HG02884 (cell line): ENCODE results near the gene EME2.

Source experiments
- ATAC-seq: cut with Tn5 transposase; IDR thresholded peaks from one replicate; pipeline ENCODE4 v1.9.1; 2021; ENCODE audit warnings: mild to moderate bottlenecking, moderate library complexity; ENCODE audit not compliant: unreplicated experiment

Gene EME2

GRCh38 chr16:1817716-1818115 is 45.1 kb downstream of the EME2 start:
- ATAC-seq: no peak

DNA sequence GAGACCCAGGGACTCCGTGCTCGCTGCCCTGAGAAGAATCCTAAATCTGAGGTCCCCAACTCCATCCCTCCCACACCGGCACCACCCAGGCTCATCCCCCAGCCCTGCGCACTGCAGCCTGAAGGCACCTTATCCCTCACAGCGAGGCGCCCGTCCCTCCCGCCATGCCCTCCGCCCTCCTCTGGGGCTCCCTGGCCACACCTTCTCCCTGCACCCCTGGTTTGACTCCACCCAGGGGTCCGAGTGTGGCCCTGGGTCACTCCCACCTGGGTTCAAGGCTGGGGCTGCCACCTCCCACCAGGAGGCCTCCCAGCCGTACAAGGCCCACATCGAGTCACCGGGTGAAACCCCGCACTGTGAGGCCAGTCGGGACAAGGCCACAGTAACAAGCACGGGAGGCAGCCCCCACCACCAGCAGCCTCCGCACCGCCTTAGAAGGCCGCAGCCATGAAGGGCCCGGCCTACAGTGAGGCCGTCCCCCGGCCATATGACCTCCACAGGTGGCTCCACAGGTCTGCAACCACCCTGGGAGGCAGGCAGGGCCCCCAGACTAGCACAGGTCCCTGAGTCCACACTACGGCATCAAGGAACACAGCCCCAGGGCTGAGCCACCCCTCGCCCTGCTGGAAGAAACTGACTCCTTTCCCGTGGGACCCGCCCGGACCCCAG is 45.7 kb downstream of the EME2 start:
- no peak for ATAC-seq

DNA sequence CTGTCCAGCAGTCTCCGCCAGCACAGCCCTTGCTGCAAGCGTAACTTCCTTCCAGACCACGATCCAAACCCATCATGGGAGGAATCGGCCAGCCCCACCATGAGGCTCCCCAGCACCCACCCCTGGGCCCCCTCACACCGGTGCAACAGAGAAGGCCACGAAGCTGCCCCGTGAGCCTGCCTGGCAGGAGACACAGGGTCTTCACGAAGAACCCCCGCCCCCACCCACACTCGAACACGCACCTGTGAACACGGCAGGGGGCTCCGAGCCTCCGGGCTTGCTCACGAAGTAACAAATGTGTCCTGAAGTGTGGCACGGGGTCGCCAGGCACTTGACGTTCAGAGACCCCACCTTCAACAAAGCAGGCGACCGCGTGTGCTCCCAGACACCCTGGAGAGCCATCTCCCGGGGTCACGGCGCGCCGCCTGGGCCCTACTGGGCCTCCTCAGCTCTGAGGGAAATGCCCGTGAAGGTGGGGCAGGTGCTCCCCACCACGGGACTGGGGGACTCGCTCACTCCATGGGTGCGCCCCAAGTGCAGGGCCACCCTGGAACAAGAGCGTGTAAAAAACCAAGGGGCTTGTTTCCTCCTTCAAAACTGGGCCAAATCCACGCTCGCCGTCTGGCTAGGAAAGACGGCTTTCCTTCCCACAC is 46.4 kb downstream of the EME2 start:
- ATAC-seq: no peak

GRCh38 chr16:1819611-1820010 is 47.0 kb downstream of the EME2 start:
- ATAC-seq: no peak

DNA sequence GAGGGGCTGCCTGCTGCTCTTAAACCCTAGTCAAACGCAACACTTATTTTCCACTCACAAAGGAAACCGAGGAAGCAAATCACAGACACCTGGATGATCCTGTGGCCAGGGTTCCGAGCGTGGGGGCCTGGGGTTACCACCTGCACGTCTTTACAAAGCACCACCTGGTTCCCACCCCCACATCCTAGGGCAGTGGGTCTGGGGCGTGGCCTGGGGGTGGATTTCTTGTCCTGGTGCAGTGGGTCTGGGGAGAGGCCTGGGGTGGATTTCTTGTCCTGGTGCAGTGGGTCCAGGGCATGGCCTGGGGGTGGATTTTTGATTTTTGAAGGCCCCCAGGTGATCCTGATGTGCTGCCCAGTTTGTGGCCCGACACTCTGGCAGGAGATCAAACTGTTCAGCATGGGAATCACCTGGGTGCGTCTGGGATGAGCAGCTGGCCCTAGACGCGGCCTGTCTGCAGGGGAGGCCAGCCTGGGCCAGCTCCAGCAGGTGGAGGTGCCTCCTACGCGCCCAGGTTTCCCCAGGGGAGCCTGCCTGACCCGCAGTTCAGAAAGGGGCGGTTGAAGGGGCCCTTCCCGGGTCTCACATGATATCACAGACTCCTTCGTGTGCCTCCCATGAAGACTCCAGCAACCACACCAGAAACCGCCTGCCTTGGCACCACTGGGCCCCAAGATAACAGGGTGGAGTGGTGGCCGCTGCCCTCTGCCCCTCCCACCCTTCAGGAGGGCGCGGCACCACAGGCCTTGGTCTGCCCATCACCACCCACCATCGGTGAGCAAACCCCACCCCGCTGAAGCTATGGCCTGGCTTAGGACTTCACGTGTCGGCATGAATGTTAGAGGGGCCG is 47.7 kb downstream of the EME2 start:
- no peak for ATAC-seq

DNA sequence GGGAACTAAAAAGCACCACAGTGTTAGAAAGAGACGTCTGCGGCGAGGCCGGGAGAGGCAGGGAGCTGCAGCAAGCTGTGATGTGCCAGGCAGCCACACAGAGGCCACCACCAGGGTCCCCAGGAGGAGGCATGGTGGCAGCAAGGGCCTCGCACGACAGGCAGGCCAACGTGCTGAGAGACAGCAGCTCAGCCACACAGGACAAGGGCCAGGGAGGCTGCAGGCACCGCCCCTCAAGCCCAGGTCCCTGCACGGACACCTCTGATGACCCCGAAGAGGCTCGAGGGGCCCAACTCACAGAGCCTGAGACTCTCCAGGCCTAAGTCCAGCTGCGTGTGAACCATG is 48.3 kb downstream of the EME2 start:
- ATAC-seq: no peak

DNA sequence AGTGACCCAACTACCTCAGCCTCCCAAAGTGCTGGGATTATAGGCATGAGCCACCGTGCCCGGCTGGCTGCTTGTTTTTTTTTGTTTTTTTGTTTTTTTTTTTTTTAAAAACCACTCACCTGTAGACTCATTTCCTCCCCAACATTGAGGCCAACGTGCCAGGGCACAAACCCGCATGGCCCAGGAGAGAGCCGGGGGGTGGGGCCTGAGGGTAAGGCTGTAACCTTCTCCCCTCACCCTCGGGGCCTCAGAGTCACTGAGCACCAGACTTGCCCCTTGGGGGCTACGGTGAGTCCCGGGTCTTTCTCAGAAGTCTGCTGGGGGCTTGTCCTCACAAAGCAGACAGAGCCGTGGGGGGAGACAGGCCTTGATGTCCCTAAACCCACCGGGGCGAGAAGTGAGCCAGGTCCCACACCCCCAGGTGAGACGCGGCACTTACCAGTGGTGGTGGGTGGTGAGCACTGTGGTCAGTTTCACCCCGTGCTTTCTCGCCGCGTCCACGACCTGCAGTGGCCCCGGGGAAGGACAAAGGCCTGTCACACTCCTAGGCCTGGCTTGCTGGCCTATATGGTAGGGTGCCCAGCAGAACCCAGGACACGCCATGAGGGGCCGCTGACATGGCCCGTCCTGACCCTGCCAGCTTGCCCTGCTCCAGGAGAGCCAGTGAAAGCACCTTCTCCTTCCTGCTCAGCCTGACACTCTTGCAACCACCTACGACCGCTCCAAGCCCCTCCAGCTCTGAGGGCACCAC is 49.4 kb downstream of the EME2 start:
- ATAC-seq: no peak

GRCh38 chr16:1822801-1823200 is 50.2 kb downstream of the EME2 start:
- ATAC-seq: no peak

GRCh38 chr16:1823821-1824220 is 51.2 kb downstream of the EME2 start:
- ATAC-seq: no peak

DNA sequence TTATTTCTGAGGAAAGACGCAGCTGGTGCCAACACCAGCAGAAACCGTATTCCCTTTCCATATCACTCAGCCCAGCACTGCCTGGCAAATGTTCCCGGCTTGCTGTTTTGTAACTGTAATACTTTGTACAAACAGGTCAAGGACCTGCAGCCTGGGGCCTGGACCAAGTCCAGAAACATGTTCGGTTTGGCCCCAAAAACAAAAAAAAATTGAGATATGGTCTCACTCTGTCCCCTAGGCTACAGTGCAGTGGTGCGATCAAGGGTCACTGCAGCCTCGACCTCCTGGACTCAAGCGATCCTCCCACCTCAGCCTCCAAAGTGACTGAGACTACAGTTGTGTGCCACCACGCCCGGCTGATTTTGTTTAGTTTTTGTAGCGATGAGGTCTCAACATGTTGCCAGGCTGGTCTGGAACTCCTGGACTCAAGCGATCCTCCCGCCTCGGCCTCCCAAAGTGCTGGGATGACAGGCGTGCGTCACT is 52.8 kb downstream of the EME2 start:
- no peak for ATAC-seq
